Right lobe of liver (tissue), 6 donors: ENCODE measurements around the gene CCDC198. TPM values are rescaled to one million over a fixed set of nuclear protein-coding genes. Genes with fewer than 3 reads are reported as not detected.

Experiments used
- ATAC-seq, 4 donors: fragments of 200-7000 bp; cut with Tn5 transposase; one replicate each; pipeline ENCODE4 v1.9.1; 2020; ENCODE audit warnings: mild to moderate bottlenecking in 4 of 4, moderate library complexity in 4 of 4
- DNase-seq, 3 donors: peaks; one replicate each; pipeline ENCODE4 v3.0.0-alpha.2; 2020
- H3K27ac ChIP-seq, 3 donors: fragments of 200-600 bp; one replicate each; pipeline ENCODE4 v1.8.0; 2022
- H3K27me3 ChIP-seq, 2 donors: fragments of 200-600 bp; one replicate each; pipeline ENCODE4 v1.8.0; 2022
- H3K36me3 ChIP-seq, 4 donors: fragments of 200-600 bp; sonication (generic) in 1 of 4; one replicate each; pipeline versions ENCODE4 v1.5.1 to v1.8.0; 2017 to 2022; ENCODE audit warnings: control low read depth in 1 of 4
- H3K4me1 ChIP-seq, 4 donors: fragments of 200-600 bp; sonication (generic) in 1 of 4; one replicate each; pipeline versions ENCODE4 v1.5.1 to v1.8.0; 2017 to 2022; ENCODE audit warnings: control low read depth in 1 of 4
- H3K4me3 ChIP-seq, 3 donors: fragments of 200-600 bp; one replicate each; pipeline ENCODE4 v1.8.0; 2022
- H3K9me3 ChIP-seq, 4 donors: fragments of 200-600 bp; sonication (generic) in 1 of 4; one replicate each; pipeline versions ENCODE4 v1.5.1 to v1.8.0; 2017 to 2022; ENCODE audit warnings: control low read depth in 1 of 4
- POLR2A ChIP-seq: fragments of 450-650 bp; IDR thresholded peaks from one replicate; pipeline ENCODE4 v1.6.1; 2017; ENCODE audit warnings: antibody characterized with exemption, mild to moderate bottlenecking
- WGBS: methylation state at CpG from one replicate; pipeline ENCODE4 v1.1.6; 2018; ENCODE audit warnings: low coverage, low lambda C conversion rate; ENCODE audit not compliant: insufficient coverage; ENCODE audit errors: missing lambda C conversion rate; 5-methylcytosine and 5-hydroxymethylcytosine counted together
- intact Hi-C, 2 donors: fragments of 100-400 bp; cut with DNase I; formaldehyde crosslinking; loops; one replicate each; pipeline versions ENCODE4 v1.11.2 to v1.14.1; 2022
- total RNA-seq, 6 experiments: library from RNA; depleted of rRNA in 2 of 6; stranded (reverse); fragments of >200 nt in 2 of 6; fragmentation: NEBNext Ultra II Directional in 3 of 6; extraction: Animal tissue kit (Norgen Biotek cat#: 25700) in 3 of 6; gene quantifications; one replicate each; pipeline versions ENCODE4 v1.1.0 to v1.2.4, GENCODE V29; 2016 to 2023
- TF ChIP-seq, protein P1 (sequence below), 4 donors: fragments of 200-600 bp in 3 of 4; fragments of 450-650 bp in 1 of 4; IDR thresholded peaks; one replicate each; pipeline versions ENCODE4 v1.5.1 to v1.8.0; 2016 to 2022; ENCODE audit warnings: antibody characterized with exemption in 4 of 4, mild to moderate bottlenecking in 2 of 4
- donor health status: DM: no; HTN: yes; CAD: no.
- donor health status: DM: no; HTN: no; CAD: no.
- donor health status: DM: no; HTN: no; CAD: no.
- donor health status: DM: no; HTN: yes; CAD: no.
- donor health status: DM: no; HTN: yes; CAD: no.

The CCDC198 gene
- total RNA-seq, 6 experiments from 2014 or later = 23.2 to 56.6 (median 37.1) TPM

DNA sequence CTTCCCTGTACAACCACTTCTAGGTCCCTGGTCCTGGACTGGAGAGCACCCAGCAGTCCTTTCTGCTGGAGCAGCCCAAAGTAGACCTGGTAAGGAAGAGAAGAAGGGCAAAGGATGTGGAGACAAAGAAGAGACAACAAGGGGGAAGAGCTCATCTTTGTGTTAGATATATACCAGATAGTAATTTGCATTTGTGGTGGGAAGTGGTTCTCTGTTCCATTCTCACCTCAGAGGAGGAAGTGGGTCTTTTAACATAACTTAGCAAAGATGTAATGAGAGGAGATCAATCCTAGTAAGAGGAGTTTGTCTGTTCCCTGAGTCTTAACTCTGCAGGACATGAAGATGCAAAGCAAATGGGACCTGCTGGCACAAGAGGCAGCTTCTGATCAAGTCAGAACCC is 8.0 kb downstream of the CCDC198 start:
- H3K27ac ChIP-seq = no peak overlapping the region
- peaks cover 0 to 17% (median 6%) of the 10 kb centered on the region in 4 donors for H3K36me3 ChIP-seq
- no peak for ATAC-seq
- peaks cover 0 to 10% (median 2%) of the 10 kb centered on the region in 4 donors for H3K4me1 ChIP-seq
- no peaks in the 10 kb centered on the region for H3K27me3 ChIP-seq
- no peak for DNase-seq
- intact Hi-C loops = loop anchor here in 1 of 2 donors (10.0 kb wide), 1 partner anchor 79 kb away; no protein-coding TSS in a partner anchor
- TF ChIP-seq POLR2A = no peak
- TF ChIP-seq, protein P1, sequence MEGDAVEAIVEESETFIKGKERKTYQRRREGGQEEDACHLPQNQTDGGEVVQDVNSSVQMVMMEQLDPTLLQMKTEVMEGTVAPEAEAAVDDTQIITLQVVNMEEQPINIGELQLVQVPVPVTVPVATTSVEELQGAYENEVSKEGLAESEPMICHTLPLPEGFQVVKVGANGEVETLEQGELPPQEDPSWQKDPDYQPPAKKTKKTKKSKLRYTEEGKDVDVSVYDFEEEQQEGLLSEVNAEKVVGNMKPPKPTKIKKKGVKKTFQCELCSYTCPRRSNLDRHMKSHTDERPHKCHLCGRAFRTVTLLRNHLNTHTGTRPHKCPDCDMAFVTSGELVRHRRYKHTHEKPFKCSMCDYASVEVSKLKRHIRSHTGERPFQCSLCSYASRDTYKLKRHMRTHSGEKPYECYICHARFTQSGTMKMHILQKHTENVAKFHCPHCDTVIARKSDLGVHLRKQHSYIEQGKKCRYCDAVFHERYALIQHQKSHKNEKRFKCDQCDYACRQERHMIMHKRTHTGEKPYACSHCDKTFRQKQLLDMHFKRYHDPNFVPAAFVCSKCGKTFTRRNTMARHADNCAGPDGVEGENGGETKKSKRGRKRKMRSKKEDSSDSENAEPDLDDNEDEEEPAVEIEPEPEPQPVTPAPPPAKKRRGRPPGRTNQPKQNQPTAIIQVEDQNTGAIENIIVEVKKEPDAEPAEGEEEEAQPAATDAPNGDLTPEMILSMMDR (IDR thresholded peaks at IDR 0.05) = no peak
- peaks cover 0 to 2% (median 0%) of the 10 kb centered on the region in 4 donors for H3K9me3 ChIP-seq
- no peak overlapping the region for H3K4me3 ChIP-seq

- DNase-seq (no peak), ATAC-seq (no peak)
- Histone ChIP-seq H3K9me3 (no peaks in the 10 kb centered on the region), H3K4me1 (peaks cover 0 to 4% (median under 1%) of the 10 kb centered on the region in 4 donors), H3K36me3 (peaks cover 0 to 38% (median 10%) of the 10 kb centered on the region in 4 donors), H3K27ac (no peak overlapping the region), H3K4me3 (no peak overlapping the region), H3K27me3 (no peaks in the 10 kb centered on the region)
- intact Hi-C loops = loop anchor here in 1 of 2 donors (10.0 kb wide), 1 partner anchor 83 kb away; no protein-coding TSS in a partner anchor
- WGBS = 61% methylated on average over 3 of the region's 3 CpGs
- no peak for TF ChIP-seq POLR2A
Observed at GRCh38 chr14:57482120-57482519, 11.5 kb downstream of the CCDC198 start.

DNA sequence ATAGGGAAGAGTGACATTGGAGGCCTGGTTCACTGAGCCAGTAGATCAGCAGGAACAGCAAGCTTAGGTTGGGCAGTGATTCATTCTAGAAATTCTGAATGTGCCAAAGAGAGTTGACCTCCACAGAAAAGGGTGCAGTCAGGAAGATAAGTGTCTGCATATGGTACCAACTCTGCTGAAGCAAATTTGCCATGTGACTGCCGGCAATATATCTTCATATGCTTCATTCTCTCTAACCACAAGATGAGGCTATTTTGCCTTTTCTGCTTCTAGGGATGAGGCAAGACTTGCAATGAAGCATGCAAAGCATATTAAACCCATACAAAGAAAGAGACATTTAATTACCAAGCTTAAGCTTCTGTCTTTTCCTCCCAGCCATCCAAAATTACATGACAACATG is 13.6 kb downstream of the CCDC198 start:
- H3K4me1 ChIP-seq = no peaks in the 10 kb centered on the region
- WGBS = 89% methylated on average over 1 of the region's 1 CpG
- no peak overlapping the region for H3K27ac ChIP-seq
- H3K9me3 ChIP-seq = no peaks in the 10 kb centered on the region
- H3K4me3 ChIP-seq = no peak overlapping the region
- DNase-seq = no peak
- intact Hi-C loops = loop anchor here in 1 of 2 donors (10.0 kb wide), 1 partner anchor 85 kb away; no protein-coding TSS in a partner anchor
- no peak for TF ChIP-seq POLR2A
- TF ChIP-seq, protein P1 (IDR thresholded peaks at IDR 0.05) = no peak
- ATAC-seq = no peak
- H3K27me3 ChIP-seq = no peaks in the 10 kb centered on the region
- peaks cover 0 to 42% (median 10%) of the 10 kb centered on the region in 4 donors for H3K36me3 ChIP-seq

DNA sequence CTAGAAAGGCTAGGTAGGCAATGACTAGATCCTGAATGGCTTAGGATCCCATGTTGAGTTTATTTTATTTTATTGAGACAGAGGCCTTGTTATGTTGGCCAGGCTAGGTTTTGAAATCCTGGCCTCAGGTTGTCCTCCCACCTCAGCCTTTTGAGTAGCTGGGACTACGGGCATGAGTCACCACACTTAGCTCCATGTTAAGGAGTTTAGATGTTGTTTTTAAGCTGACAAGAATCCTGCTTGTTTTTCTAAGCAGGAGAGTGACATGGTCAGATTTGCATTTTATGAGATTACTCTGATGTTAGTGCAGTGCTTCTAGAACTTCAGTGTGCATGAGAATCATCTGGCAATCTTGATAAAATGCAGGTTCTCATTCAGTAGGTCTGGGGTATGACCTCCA is 14.5 kb downstream of the CCDC198 start:
- TF ChIP-seq, protein P1 (IDR thresholded peaks at IDR 0.05) = no peak
- TF ChIP-seq POLR2A = no peak
- ATAC-seq (no peak), DNase-seq (no peak)
- Histone ChIP-seq H3K27me3 (no peaks in the 10 kb centered on the region), H3K27ac (no peak overlapping the region), H3K4me1 (no peaks in the 10 kb centered on the region), H3K4me3 (no peak overlapping the region), H3K9me3 (no peaks in the 10 kb centered on the region), H3K36me3 (peaks cover 0 to 42% (median 10%) of the 10 kb centered on the region in 4 donors)
- intact Hi-C loops = no loop called here
- 71% methylated on average over 1 of the region's 1 CpG for WGBS

GRCh38 chr14:57478050-57478449 is 15.6 kb downstream of the CCDC198 start:
- TF ChIP-seq, protein P1 (IDR thresholded peaks at IDR 0.05) = no peak
- no peak for TF ChIP-seq POLR2A
- 40% methylated on average over 2 of the region's 2 CpGs for WGBS
- H3K36me3 ChIP-seq = peaks cover 0 to 42% (median 10%) of the 10 kb centered on the region in 4 donors
- DNase-seq (no peak), ATAC-seq (no peak)
- H3K4me1 ChIP-seq = no peaks in the 10 kb centered on the region
- no peaks in the 10 kb centered on the region for H3K27me3 ChIP-seq
- intact Hi-C loops = no loop called here
- no peak overlapping the region for H3K4me3 ChIP-seq
- no peak overlapping the region for H3K27ac ChIP-seq
- H3K9me3 ChIP-seq = no peaks in the 10 kb centered on the region
